Body of pancreas (tissue), 4 donors: ENCODE data around the gene CZIB. TPM values are rescaled to one million over a fixed set of nuclear protein-coding genes. Genes with fewer than 3 reads are reported as not detected.

Source experiments
- ATAC-seq: fragments of 150-250 bp; one replicate; pipeline ENCODE4 v1.9.1; 2016
- DNase-seq, 4 donors: peaks; one replicate each; pipeline ENCODE4 v3.0.0-alpha.2; 2019
- H3K27ac ChIP-seq, 4 donors: fragments of 200-600 bp; sonication (generic); 1 replicate in 3 of 4; 2 replicates in 1 of 4; pipeline versions ENCODE4 v1.5.1 to v1.6.1; 2016 to 2019; ENCODE audit warnings: mild to moderate bottlenecking in 1 of 4, mixed read lengths in 1 of 4, moderate library complexity in 1 of 4
- H3K27me3 ChIP-seq, 2 donors: fragments of 200-600 bp; sonication (generic); one replicate each; pipeline ENCODE4 v1.6.0; 2016; ENCODE audit warnings: mild to moderate bottlenecking in 1 of 2
- H3K36me3 ChIP-seq, 2 donors: fragments of 200-600 bp; sonication (generic); replicated peaks in 1 of 2; 2 replicates each; pipeline ENCODE4 v1.5.1; 2016; ENCODE audit warnings: low read depth in 2 of 2; ENCODE audit not compliant: insufficient read depth in 1 of 2
- H3K4me1 ChIP-seq: fragments of 200-600 bp; sonication (generic); one replicate; pipeline ENCODE4 v1.6.0; 2016
- H3K4me3 ChIP-seq, 2 donors: fragments of 200-600 bp; sonication (generic); 1 replicate in 1 of 2; 2 replicates in 1 of 2; pipeline ENCODE4 v1.5.1; 2016 to 2019
- H3K9me3 ChIP-seq, 3 donors: fragments of 200-600 bp; sonication (generic); 1 replicate in 2 of 3; 2 replicates in 1 of 3; pipeline ENCODE4 v1.5.1; 2016
- CTCF ChIP-seq, 7 experiments: fragments of 450-650 bp in 4 of 7; fragments of 200-600 bp in 3 of 7; sonication (generic) in 3 of 7; IDR thresholded peaks; one replicate each; pipeline ENCODE4 v1.5.1; 2016 to 2019; ENCODE audit warnings: antibody characterized with exemption in 7 of 7
- POLR2A ChIP-seq, 3 donors: fragments of 450-650 bp; IDR thresholded peaks; one replicate each; pipeline ENCODE4 v1.6.1; 2016; ENCODE audit warnings: antibody characterized with exemption in 3 of 3, mild to moderate bottlenecking in 2 of 3
- WGBS, 2 donors: methylation state at CpG; one replicate each; pipeline ENCODE4 v1.1.5; 2017; 5-methylcytosine and 5-hydroxymethylcytosine counted together
- intact Hi-C: fragments of 100-400 bp; cut with DNase I; formaldehyde crosslinking; loops from one replicate; pipeline ENCODE4 v1.15.1; 2023
- total RNA-seq, 2 donors: library from RNA; depleted of rRNA; stranded (reverse); fragments of >200 nt; gene quantifications; one replicate each; pipeline ENCODE4 v1.1.0, GENCODE V29; 2016

CZIB gene
- total RNA-seq, 2 donors from 2014 or later = 14.5 to 18.9 TPM

- intact Hi-C loops = no loop called here
- no peak for TF ChIP-seq POLR2A (IDR thresholded peaks at IDR 0.05)
- no peak for TF ChIP-seq CTCF (IDR thresholded peaks at IDR 0.05)
- Histone ChIP-seq H3K27ac (peak overlapping the region; percentile 87 to 97 (median 95)), H3K4me1 (peaks cover 20% of the 10 kb centered on the region), H3K9me3 (no peaks in the 10 kb centered on the region), H3K4me3 (peak overlapping the region; percentile 35 to 69), H3K27me3 (no peaks in the 10 kb centered on the region), H3K36me3 (no peaks in the 10 kb centered on the region)
- DNase-seq (no peak), ATAC-seq (no peak)
- 16 to 18% methylated on average over 8 of the region's 8 CpGs for WGBS, 2 donors
These were observed 723 bp downstream of the CZIB start for GRCh38 chr1:53219711-53220110.

GRCh38 chr1:53218201-53218600 is 2.2 kb downstream of the CZIB start:
- no peak overlapping the region for H3K27ac ChIP-seq
- DNase-seq (peak in 1 of 4 donors; percentile 31), ATAC-seq (no peak)
- H3K9me3 ChIP-seq = no peaks in the 10 kb centered on the region
- peaks cover 0 to 11% of the 10 kb centered on the region in 2 donors for H3K36me3 ChIP-seq
- TF ChIP-seq POLR2A (IDR thresholded peaks at IDR 0.05) (no peak), CTCF (IDR thresholded peaks at IDR 0.05) (no peak)
- no peak overlapping the region for H3K4me3 ChIP-seq
- WGBS, 2 donors = 49 to 60% methylated on average over 7 of the region's 7 CpGs
- H3K27me3 ChIP-seq = no peaks in the 10 kb centered on the region
- intact Hi-C loops = no loop called here
- peaks cover 20% of the 10 kb centered on the region for H3K4me1 ChIP-seq

- no peaks in the 10 kb centered on the region for H3K27me3 ChIP-seq
- no peaks in the 10 kb centered on the region for H3K9me3 ChIP-seq
- intact Hi-C loops = no loop called here
- no peak for DNase-seq
- H3K4me3 ChIP-seq = no peak overlapping the region
- WGBS, 2 donors = 80 to 82% methylated on average over 5 of the region's 5 CpGs
- no peak for TF ChIP-seq CTCF (IDR thresholded peaks at IDR 0.05)
- TF ChIP-seq POLR2A (IDR thresholded peaks at IDR 0.05) = no peak
- H3K36me3 ChIP-seq = peaks cover 0 to 31% of the 10 kb centered on the region in 2 donors
- no peak for ATAC-seq
- peaks cover 7% of the 10 kb centered on the region for H3K4me1 ChIP-seq
- no peak overlapping the region for H3K27ac ChIP-seq
These were observed 6.0 kb downstream of the CZIB start for GRCh38 chr1:53214376-53214940.

- H3K9me3 ChIP-seq = no peaks in the 10 kb centered on the region
- no peak overlapping the region for H3K4me3 ChIP-seq
- TF ChIP-seq CTCF (IDR thresholded peaks at IDR 0.05) (no peak), POLR2A (IDR thresholded peaks at IDR 0.05) (no peak)
- DNase-seq (no peak), ATAC-seq (no peak)
- intact Hi-C loops = no loop called here
- no peak overlapping the region for H3K27ac ChIP-seq
- peaks cover 0 to 36% of the 10 kb centered on the region in 2 donors for H3K36me3 ChIP-seq
- no peaks in the 10 kb centered on the region for H3K4me1 ChIP-seq
- WGBS, 2 donors = 95 to 96% methylated on average over 11 of the region's 11 CpGs
- H3K27me3 ChIP-seq = no peaks in the 10 kb centered on the region
These were observed 9.5 kb downstream of the CZIB start for GRCh38 chr1:53210954-53211353.

GRCh38 chr1:53210352-53210751 is 10.1 kb downstream of the CZIB start:
- peak in 1 of 4 donors; percentile 52 for DNase-seq
- Histone ChIP-seq H3K27me3 (no peaks in the 10 kb centered on the region), H3K9me3 (no peaks in the 10 kb centered on the region), H3K4me1 (no peaks in the 10 kb centered on the region), H3K36me3 (peaks cover 4 to 36% of the 10 kb centered on the region in 2 donors), H3K4me3 (no peak overlapping the region), H3K27ac (no peak overlapping the region)
- TF ChIP-seq POLR2A (IDR thresholded peaks at IDR 0.05) (no peak), CTCF (IDR thresholded peaks at IDR 0.05) (no peak)
- intact Hi-C loops = no loop called here
- ATAC-seq = no peak
- whole genome bisulfite sequencing, 2 donors = 62 to 63% methylated on average over 7 of the region's 7 CpGs
